Tibial artery (tissue), 4 donors: ENCODE data around the gene CEACAM3.

Experiments
- DNase-seq, 2 donors: peaks; one replicate each; pipeline ENCODE4 v3.0.0-alpha.2; 2019
- H3K27ac ChIP-seq, 2 donors: fragments of 200-600 bp; sonication (generic) in 1 of 2; 1 replicate in 1 of 2; 2 replicates in 1 of 2; pipeline ENCODE4 v1.5.1; 2018 to 2019; ENCODE audit warnings: mild to moderate bottlenecking in 1 of 2
- H3K27me3 ChIP-seq, 2 donors: fragments of 200-600 bp; sonication (generic) in 1 of 2; one replicate each; pipeline versions ENCODE4 v1.5.1 to v1.6.0; 2016 to 2019
- H3K36me3 ChIP-seq, 3 donors: fragments of 200-600 bp; sonication (generic) in 2 of 3; one replicate each; pipeline ENCODE4 v1.5.1; 2016 to 2019; ENCODE audit warnings: mild to moderate bottlenecking in 2 of 3
- H3K4me1 ChIP-seq, 4 donors: fragments of 200-600 bp; sonication (generic) in 2 of 4; 1 replicate in 3 of 4; 2 replicates in 1 of 4; pipeline ENCODE4 v1.5.1; 2016 to 2019
- H3K4me3 ChIP-seq, 2 donors: fragments of 200-600 bp; sonication (generic) in 1 of 2; 1 replicate in 1 of 2; 2 replicates in 1 of 2; pipeline ENCODE4 v1.5.1; 2018 to 2019; ENCODE audit warnings: mild to moderate bottlenecking in 2 of 2
- H3K9me3 ChIP-seq, 3 donors: fragments of 200-600 bp; sonication (generic) in 1 of 3; one replicate each; pipeline ENCODE4 v1.5.1; 2016 to 2019
- CTCF ChIP-seq, 2 experiments: fragments of 200-600 bp in 1 of 2; fragments of 450-650 bp in 1 of 2; IDR thresholded peaks; one replicate each; pipeline ENCODE4 v1.5.1; 2017 to 2019; ENCODE audit warnings: antibody characterized with exemption in 2 of 2, mild to moderate bottlenecking in 1 of 2, moderate library complexity in 1 of 2
- intact Hi-C: fragments of 100-400 bp; cut with DNase I; formaldehyde crosslinking; loops from one replicate; pipeline ENCODE4 v1.15.0; 2023; ENCODE audit warnings: low total_unique reads

The CEACAM3 gene

GRCh38 chr19:41860419-41861115, 64.2 kb downstream of the CEACAM3 start:
- Histone ChIP-seq H3K4me1 (peaks cover 0 to 38% (median 28%) of the 10 kb centered on the region in 4 donors), H3K9me3 (no peaks in the 10 kb centered on the region), H3K36me3 (peaks cover 39 to 46% (median 45%) of the 10 kb centered on the region in 3 donors), H3K27ac (peak overlapping the region; percentile 89 to 92), H3K4me3 (peak overlapping the region; percentile 73 to 88), H3K27me3 (peaks cover 0 to under 1% of the 10 kb centered on the region in 2 donors)
- no peak for DNase-seq
- intact Hi-C loops = loop anchor here (2.0 kb wide), 1 partner anchor 24 kb away; no protein-coding TSS in a partner anchor
- no peak for TF ChIP-seq CTCF (IDR thresholded peaks at IDR 0.05)
